Adrenal gland (tissue), 5 donors: Measurements from ENCODE around the gene UBE2L3.

Experiments used
- CTCF ChIP-seq, 6 experiments: fragments of 450-650 bp in 4 of 6; fragments of 200-600 bp in 2 of 6; sonication (generic) in 1 of 6; IDR thresholded peaks; 1 replicate in 5 of 6; 2 replicates in 1 of 6; pipeline versions ENCODE4 v1.5.1 to v1.8.0; 2016 to 2021; ENCODE audit warnings: antibody characterized with exemption in 6 of 6, mild to moderate bottlenecking in 2 of 6, moderate library complexity in 1 of 6
- POLR2A ChIP-seq, 2 donors: fragments of 450-650 bp; IDR thresholded peaks; one replicate each; pipeline ENCODE4 v1.6.1; 2017; ENCODE audit warnings: antibody characterized with exemption in 2 of 2, mild to moderate bottlenecking in 2 of 2, moderate library complexity in 1 of 2
- donor health status: DM: no; HTN: no; CAD: no.

- TF ChIP-seq CTCF (IDR thresholded peaks at IDR 0.05) = no peak
- TF ChIP-seq POLR2A (IDR thresholded peaks at IDR 0.05) = no peak
Observed at GRCh38 chr22:21606775-21607174, 39.3 kb downstream of the UBE2L3 start.
